Astrocyte of the cerebellum (primary cell): Measurements from ENCODE around the gene AGR3.

Source experiments
- DNase-seq: peaks from one replicate; pipeline ENCODE4 v3.0.0-alpha.2; 2011; ENCODE audit warnings: low read depth
- H3K4me3 ChIP-seq: 2 replicates; pipeline ENCODE4 v1.5.1; 2011; ENCODE audit warnings: mild to moderate bottlenecking, low read depth, low read length, moderate library complexity
- in situ Hi-C: cut with HindIII; loops from 2 replicates; pipeline ENCODE4 v1.10.0; 2017; ENCODE audit warnings: low sequenced_read_pairs
- TF ChIP-seq, protein P1 (sequence below): IDR thresholded peaks from 2 replicates; pipeline ENCODE4 v1.5.1; 2012; ENCODE audit warnings: low read length, low read depth, moderate library complexity, mild to moderate bottlenecking; ENCODE audit errors: missing control alignments

The AGR3 gene

DNA sequence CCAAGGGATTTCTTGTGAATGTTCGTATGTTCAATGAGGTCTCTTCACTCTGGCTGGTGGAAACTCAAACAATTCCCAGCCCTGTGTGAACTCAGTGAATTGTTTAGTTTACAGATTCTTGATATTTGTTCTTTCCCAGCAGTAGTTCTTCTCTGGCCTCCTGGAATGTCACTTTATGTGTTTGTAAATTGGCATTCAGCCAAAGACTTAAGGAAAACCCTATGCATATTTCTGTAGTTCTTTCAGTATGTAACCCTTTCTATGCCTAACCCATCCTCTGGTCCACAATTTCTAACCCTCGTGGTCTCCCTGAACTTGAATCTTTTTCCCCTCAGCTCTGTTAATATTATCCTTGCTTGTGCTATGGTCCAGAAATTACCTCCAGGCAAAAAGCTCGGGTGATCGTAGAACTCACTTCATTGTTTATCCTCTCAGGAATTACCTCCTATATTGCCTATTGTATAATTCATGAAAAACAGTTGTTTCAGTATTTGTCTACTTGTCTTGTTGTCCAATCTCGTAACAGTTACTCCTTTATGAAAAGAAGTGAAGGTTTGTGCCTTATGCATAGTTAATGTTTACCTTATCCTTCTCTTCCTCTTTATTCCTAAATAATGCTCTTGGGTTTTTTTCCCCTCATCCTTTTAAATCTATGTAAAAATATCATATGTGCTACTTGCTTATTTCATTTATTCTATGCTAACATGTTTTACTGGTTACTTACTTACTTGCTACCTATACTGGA is 23.7 kb upstream of the AGR3 start:
- H3K4me3 ChIP-seq: no peak overlapping the region
- in situ Hi-C loops: no loop called here
- DNase-seq: peak; percentile 78
- TF ChIP-seq, protein P1, sequence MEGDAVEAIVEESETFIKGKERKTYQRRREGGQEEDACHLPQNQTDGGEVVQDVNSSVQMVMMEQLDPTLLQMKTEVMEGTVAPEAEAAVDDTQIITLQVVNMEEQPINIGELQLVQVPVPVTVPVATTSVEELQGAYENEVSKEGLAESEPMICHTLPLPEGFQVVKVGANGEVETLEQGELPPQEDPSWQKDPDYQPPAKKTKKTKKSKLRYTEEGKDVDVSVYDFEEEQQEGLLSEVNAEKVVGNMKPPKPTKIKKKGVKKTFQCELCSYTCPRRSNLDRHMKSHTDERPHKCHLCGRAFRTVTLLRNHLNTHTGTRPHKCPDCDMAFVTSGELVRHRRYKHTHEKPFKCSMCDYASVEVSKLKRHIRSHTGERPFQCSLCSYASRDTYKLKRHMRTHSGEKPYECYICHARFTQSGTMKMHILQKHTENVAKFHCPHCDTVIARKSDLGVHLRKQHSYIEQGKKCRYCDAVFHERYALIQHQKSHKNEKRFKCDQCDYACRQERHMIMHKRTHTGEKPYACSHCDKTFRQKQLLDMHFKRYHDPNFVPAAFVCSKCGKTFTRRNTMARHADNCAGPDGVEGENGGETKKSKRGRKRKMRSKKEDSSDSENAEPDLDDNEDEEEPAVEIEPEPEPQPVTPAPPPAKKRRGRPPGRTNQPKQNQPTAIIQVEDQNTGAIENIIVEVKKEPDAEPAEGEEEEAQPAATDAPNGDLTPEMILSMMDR: no peak

DNA sequence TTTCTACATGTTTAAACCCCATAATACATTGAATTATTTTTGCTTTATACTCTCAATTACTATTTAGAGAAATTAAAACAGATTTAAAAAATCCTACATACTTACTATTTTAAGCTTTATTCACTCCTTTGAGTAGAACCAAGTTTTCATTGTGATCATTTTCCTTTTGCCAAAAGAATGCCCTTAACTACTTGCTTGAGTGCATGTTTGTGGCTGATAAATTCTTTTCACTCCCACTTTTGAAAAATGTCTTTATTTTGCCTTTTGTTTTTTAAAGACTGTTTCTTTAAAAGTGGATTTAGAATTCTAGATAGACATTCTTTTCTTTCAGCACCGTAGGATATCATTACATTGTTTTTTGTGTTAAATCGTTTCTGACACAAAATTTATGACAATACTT is 22.3 kb upstream of the AGR3 start:
- H3K4me3 ChIP-seq: no peak overlapping the region
- in situ Hi-C loops: no loop called here
- DNase-seq: no peak
- TF ChIP-seq, protein P1: no peak

DNA sequence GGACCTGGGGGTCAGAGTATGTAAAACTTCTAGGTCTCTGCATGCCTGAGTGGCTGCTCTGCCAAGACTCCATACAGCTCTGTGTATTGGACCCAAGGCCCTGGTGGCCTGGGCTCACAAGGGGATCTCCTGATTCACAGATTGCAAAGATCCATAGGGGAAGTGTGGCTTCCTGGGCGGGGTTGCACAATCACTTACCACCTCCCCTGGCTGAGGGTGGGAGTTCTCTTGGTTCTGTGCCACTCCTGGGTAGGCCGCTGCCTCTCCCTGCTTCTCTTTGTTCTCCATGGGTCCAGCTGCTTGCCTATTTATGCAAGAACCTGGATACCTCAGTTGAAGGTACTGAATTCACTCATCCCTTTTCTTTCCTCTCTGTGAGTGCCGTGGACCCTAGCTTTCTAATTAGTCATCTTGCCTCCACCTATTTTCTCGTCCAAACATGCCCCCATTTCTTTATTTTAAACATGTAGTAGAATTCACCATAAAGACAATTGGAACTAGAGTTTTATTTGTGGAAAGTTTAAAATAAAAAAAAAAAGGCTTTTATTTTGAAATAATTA is 18.5 kb upstream of the AGR3 start:
- TF ChIP-seq, protein P1: no peak
- DNase-seq: no peak
- no peak overlapping the region for H3K4me3 ChIP-seq
- in situ Hi-C loops: no loop called here

DNA sequence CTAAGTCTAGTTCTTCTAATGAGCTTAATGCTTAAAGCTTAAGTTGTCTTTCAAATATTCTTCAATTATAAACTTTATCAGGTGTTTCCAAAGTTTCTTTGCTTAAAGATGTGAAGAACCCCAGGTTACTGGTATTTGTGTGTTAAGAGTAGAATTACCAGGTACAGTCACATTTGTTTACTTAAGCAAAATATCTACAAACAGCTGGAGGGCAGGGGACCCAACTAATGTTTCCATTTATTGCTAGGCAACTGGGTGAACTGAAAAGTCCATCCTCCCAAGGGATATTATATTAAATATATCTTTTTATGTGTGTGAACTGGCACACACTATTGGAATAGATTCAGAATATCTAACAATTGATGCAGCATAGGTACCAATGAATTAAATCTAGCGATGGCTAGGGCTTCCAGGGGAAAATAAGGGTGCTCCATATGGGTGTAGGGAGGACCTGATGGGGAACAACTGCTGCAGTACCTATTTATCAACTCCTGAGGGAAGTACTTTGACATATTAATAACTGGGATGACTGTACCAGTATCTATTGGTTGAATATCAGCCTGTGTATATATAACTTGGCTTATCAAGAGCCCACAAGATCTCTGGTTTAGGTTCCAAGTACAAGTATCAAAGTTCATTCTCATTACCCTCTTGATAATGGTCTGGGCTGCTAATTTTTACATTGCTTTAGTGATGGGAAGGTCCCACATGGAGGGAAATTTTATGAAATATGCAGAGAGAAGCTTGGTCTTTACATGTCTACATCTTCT is 10.3 kb upstream of the AGR3 start:
- in situ Hi-C loops: no loop called here
- H3K4me3 ChIP-seq: no peak overlapping the region
- no peak for DNase-seq
- TF ChIP-seq, protein P1: no peak

DNA sequence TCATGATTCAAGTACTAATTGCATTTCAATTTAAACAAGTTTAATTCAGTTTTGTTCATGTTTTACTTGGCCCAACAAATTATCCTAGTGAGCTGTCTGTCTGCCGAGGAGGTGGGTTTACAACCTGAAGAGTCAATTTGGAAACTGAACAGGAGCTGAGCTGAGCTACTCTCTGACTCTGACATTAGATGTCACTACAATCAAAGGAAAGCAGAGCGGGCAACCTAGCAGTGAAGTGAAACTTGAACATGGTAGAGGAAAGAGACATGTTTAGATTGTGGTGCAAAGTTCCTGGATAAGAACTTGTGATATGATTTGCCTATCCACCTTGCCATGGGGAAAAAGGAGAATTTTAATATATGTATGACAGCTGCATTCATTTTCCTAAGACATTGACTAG is 9.6 kb upstream of the AGR3 start:
- H3K4me3 ChIP-seq: no peak overlapping the region
- TF ChIP-seq, protein P1: peak; percentile 71
- in situ Hi-C loops: no loop called here
- DNase-seq: peak; percentile 59

DNA sequence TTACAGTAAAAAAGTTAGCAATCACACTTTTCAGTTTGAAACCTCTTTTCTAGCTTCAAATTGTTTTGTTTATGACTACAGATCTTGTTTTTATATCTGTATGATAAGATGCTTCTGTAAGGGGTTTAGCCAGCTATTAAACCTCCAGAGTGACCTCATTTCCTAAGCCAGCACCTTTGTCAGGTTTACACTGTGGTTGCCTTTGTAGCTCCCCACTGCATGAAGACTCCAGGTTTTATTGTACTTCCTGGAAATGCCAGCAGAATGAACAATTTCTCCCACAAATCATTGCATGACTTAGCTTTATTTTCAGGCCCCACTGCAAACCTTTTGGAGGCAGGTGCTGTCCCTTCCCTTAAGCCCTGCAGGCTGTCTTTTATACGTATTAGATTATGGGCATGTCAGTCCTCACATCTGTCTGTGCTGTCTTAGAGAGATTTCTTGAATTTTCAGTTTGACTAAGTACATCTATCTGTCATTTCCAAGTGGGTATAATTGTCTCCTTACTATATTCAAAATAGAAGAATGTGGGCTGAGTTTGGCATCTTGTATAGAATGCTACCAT is 8.2 kb upstream of the AGR3 start:
- H3K4me3 ChIP-seq: no peak overlapping the region
- no peak for DNase-seq
- in situ Hi-C loops: no loop called here
- TF ChIP-seq, protein P1: no peak
